GM12878 (cell line): ENCODE measurements around the gene TMEM255B. TPM values are rescaled to one million over a fixed set of nuclear protein-coding genes. Genes with fewer than 3 reads are reported as not detected.

Source experiments
- ATAC-seq: fragments of 200-7000 bp; cut with Tn5 transposase; 3 replicates; pipeline ENCODE4 v1.9.1; 2020; ENCODE audit warnings: mild to moderate bottlenecking, moderate library complexity
- BruUV-seq: library from RNA; stranded (reverse); fragments of 400-500 nt; replicated peaks from 2 replicates; lab custom pipeline; 2021; lab: Mats Ljungman, UMichigan
- CTCF ChIA-PET: fragments of 300-600 bp; sonication (Branson Sonifier 250); formaldehyde crosslinking; extraction: SDS; loops from one replicate; lab custom pipeline; 2021; ENCODE audit warnings: inconsistent platforms; lab: Yijun Ruan, JAX
- POLR2A ChIA-PET: fragments of 350-600 bp; formaldehyde crosslinking; extraction: SDS; loops from one replicate; lab custom pipeline; 2021; ENCODE audit warnings: inconsistent platforms; lab: Charles Lee
- RAD21 ChIA-PET: fragments of 300-600 bp; sonication (Branson Sonifier 250); formaldehyde crosslinking; loops from one replicate; lab custom pipeline; 2023; ENCODE audit warnings: antibody characterized with exemption; ENCODE audit not compliant: unreplicated experiment; lab: Charles Lee
- SMC1A ChIA-PET: fragments of 300-600 bp; sonication (Branson Sonifier 250); formaldehyde crosslinking; loops from one replicate; lab custom pipeline; 2023; ENCODE audit not compliant: unreplicated experiment, uncharacterized antibody; lab: Charles Lee
- DNase-seq: peaks from one replicate; pipeline ENCODE4 v3.0.0-alpha.2; 2011; ENCODE audit warnings: low read depth, low spot score
- FAIRE-seq: peaks from 3 replicates; lab custom pipeline; 2011; peaks lifted over from hg19 to GRCh38; lab: Jason Lieb, UNC
- H2AFZ ChIP-seq: 2 replicates; pipeline ENCODE4 v1.6.0; 2011; ENCODE audit warnings: low read depth, low read length, control low read depth; ENCODE audit not compliant: control insufficient read depth
- H3K27ac ChIP-seq: 2 replicates; pipeline ENCODE4 v1.5.1; 2011; ENCODE audit warnings: control low read depth; ENCODE audit not compliant: control insufficient read depth, insufficient read depth
- H3K27me3 ChIP-seq, 2 experiments: replicated peaks in 1 of 2; 2 replicates each; pipeline versions ENCODE4 v1.6.0 to v1.6.1; 2011; ENCODE audit warnings: low read length in 1 of 2; ENCODE audit not compliant: control insufficient read depth in 2 of 2, insufficient read depth in 2 of 2
- H3K36me3 ChIP-seq, 2 experiments: 2 replicates each; pipeline ENCODE4 v1.5.1; 2011; ENCODE audit warnings: low read length in 1 of 2; ENCODE audit not compliant: control insufficient read depth in 2 of 2, insufficient read depth in 2 of 2
- H3K4me1 ChIP-seq: 2 replicates; pipeline ENCODE4 v1.6.1; 2011; ENCODE audit warnings: mild to moderate bottlenecking, low read length, moderate library complexity, mixed read lengths; ENCODE audit not compliant: control insufficient read depth, insufficient read depth
- H3K4me2 ChIP-seq: 2 replicates; pipeline ENCODE4 v1.6.0; 2011; ENCODE audit warnings: control low read depth; ENCODE audit not compliant: control insufficient read depth, insufficient read depth
- H3K4me3 ChIP-seq: fragments of 200-600 bp; sonication (generic); 2 replicates; pipeline ENCODE4 v1.5.1; 2016
- H3K79me2 ChIP-seq: 2 replicates; pipeline ENCODE4 v1.6.0; 2011; ENCODE audit warnings: low read length; ENCODE audit not compliant: control insufficient read depth, insufficient read depth
- H3K9ac ChIP-seq: 2 replicates; pipeline ENCODE4 v1.8.0; 2011; ENCODE audit warnings: low read length, control low read depth, mixed read lengths; ENCODE audit not compliant: control insufficient read depth, insufficient read depth
- H3K9me3 ChIP-seq: replicated peaks from 3 replicates; pipeline ENCODE4 v1.5.1; 2011; ENCODE audit warnings: mild to moderate bottlenecking, low read length; ENCODE audit not compliant: control insufficient read depth, insufficient read depth
- H4K20me1 ChIP-seq: 2 replicates; pipeline ENCODE4 v1.6.0; 2011; ENCODE audit not compliant: control insufficient read depth, insufficient read depth
- E2F8 ChIP-seq: fragments of 450-650 bp; IDR thresholded peaks from 2 replicates; pipeline ENCODE4 v1.6.1; 2018; ENCODE audit warnings: mild to moderate bottlenecking, low read depth, moderate library complexity; ENCODE audit not compliant: partially characterized antibody
- SKIL ChIP-seq: fragments of 450-650 bp; IDR thresholded peaks from 2 replicates; pipeline ENCODE4 v1.6.1; 2017; ENCODE audit warnings: mild to moderate bottlenecking, low read depth, inconsistent platforms; ENCODE audit not compliant: poor library complexity, severe bottlenecking
- TARDBP ChIP-seq: IDR thresholded peaks from 2 replicates; pipeline ENCODE4 v1.6.1; 2016; ENCODE audit warnings: borderline replicate concordance
- WGBS: methylation state at CpG from one replicate; pipeline ENCODE4 v1.1.6; 2016; ENCODE audit warnings: low lambda C conversion rate; ENCODE audit not compliant: insufficient replicate concordance, insufficient coverage; ENCODE audit errors: missing lambda C conversion rate; 5-methylcytosine and 5-hydroxymethylcytosine counted together
- in situ Hi-C: fragments of 300-500 bp; cut with MboI; formaldehyde crosslinking; loops from 9 replicates; pipeline ENCODE4 v1.14.3; 2018; ENCODE audit warnings: mixed read lengths
- intact Hi-C: fragments of 100-400 bp; cut with micrococcal nuclease; formaldehyde crosslinking; loops from one replicate; pipeline ENCODE4 v1.14.2; 2022; ENCODE audit not compliant: unreplicated experiment
- polyA plus RNA-seq, 11 experiments: library from polyadenylated mRNA; depleted of rRNA in 4 of 11; unstranded in 6 of 11; stranded (reverse) in 5 of 11; fragments of >200 nt; fragmentation: Nextera tagmentation in 4 of 11; fragmentation: Illumina TruSeq in 1 of 11; extraction: Ambion mirVana in 4 of 11; extraction: Trizol in 1 of 11; gene quantifications; 1 replicate in 1 of 11; 2 replicates in 10 of 11; pipeline versions ENCODE4 v1.2.1 to v1.2.3, GENCODE V29; 2011 to 2016; ENCODE audit warnings: inconsistent platforms in 2 of 11, missing spikeins in 2 of 11, low read depth in 1 of 11
- total RNA-seq, 4 experiments: library from RNA; depleted of rRNA in 3 of 4; stranded (reverse); fragments of >200 nt in 3 of 4; fragmentation: Illumina TruSeq in 1 of 4; extraction: Trizol in 1 of 4; gene quantifications; 2 replicates each; pipeline versions ENCODE4 v1.2.1 to v1.2.3, GENCODE V29; 2013 to 2021

TMEM255B gene
- total and polyA plus RNA-seq, 10 of the 15 experiments (the other 5 are each of a cell fraction or from before 2014, with no cell fraction given): 0.04 to 0.62 (median 0.13) TPM; not detected in 3

GRCh38 chr13:113763254-113763653, 4.2 kb downstream of the TMEM255B start:
- ChIA-PET RAD21 (no interaction called here), SMC1A (no interaction called here)
- no TSS peak for BruUV-seq

More at GRCh38 chr13:113763254-113763653, 4.2 kb downstream of the TMEM255B start:
- CTCF ChIA-PET: no interaction called here
- no peak overlapping the region for H3K9ac ChIP-seq
- no peak for ATAC-seq
- no peaks in the 10 kb centered on the region for H3K79me2 ChIP-seq
- H4K20me1 ChIP-seq: no peaks in the 10 kb centered on the region
- peaks cover 4% of the 10 kb centered on the region for H3K4me1 ChIP-seq
- H3K36me3 ChIP-seq: no peaks in the 10 kb centered on the region
- DNase-seq: no peak
- no peak for TF ChIP-seq E2F8
- no peak for TF ChIP-seq SKIL
- no peak for TF ChIP-seq TARDBP
- TF ChIP-seq, all 136 proteins: peak for 0
- Histone ChIP-seq H3K4me2 (no peak overlapping the region), H3K27ac (no peak overlapping the region), H2AFZ (no peak overlapping the region), H3K27me3 (peaks cover 6 to 16% of the 10 kb centered on the region in 2 experiments), H3K9me3 (no peaks in the 10 kb centered on the region), H3K4me3 (no peak overlapping the region)
- 54% methylated on average over 13 of the region's 13 CpGs for WGBS
- in situ Hi-C loops: no loop called here
- no peak for FAIRE-seq
- POLR2A ChIA-PET: no interaction called here
- intact Hi-C loops: no loop called here
